ENCODE results near the gene KRTAP5-9.

Gene KRTAP5-9

GRCh38 chr11:71545405-71545966 lies 2.7 kb upstream of the KRTAP5-9 start:
- H3K27me3 ChIP-seq (ENCODE audit: control insufficient read depth, low read length): peaks cover 30% of the 10 kb centered on the region
- H3K4me2 ChIP-seq (ENCODE audit: low read length): no peak overlapping the region
- no peak overlapping the region for H3K27ac ChIP-seq (ENCODE audit: low read depth, low read length)
- H3K79me2 ChIP-seq (ENCODE audit: control insufficient read depth, low read length): no peaks in the 10 kb centered on the region
- H3K36me3 ChIP-seq (ENCODE audit: control insufficient read depth, low read length): no peaks in the 10 kb centered on the region
- no peak overlapping the region for H3K4me3 ChIP-seq (ENCODE audit: low read length)
- no peaks in the 10 kb centered on the region for H3K4me1 ChIP-seq (ENCODE audit: control insufficient read depth, low read length)
- no peaks in the 10 kb centered on the region for H3F3A ChIP-seq (ENCODE audit: control insufficient read depth, insufficient read depth)
- H4K20me1 ChIP-seq (ENCODE audit: control insufficient read depth, insufficient read depth, low read depth, low read length): no peaks in the 10 kb centered on the region
- peaks cover 3% of the 10 kb centered on the region for H3K9me3 ChIP-seq (ENCODE audit: control insufficient read depth, insufficient read depth, low read length)
- no peaks in the 10 kb centered on the region for H3K9me2 ChIP-seq (replicated peaks; ENCODE audit: control insufficient read depth, low read length)
- no peak for TF ChIP-seq CTCF (IDR thresholded peaks at IDR 0.05; ENCODE audit: low read depth, low read length, poor library complexity, severe bottlenecking)
- no peak for TF ChIP-seq EZH2phosphoT487 (IDR thresholded peaks at IDR 0.05; ENCODE audit: borderline replicate concordance, low read length)

- H3K36me3 ChIP-seq (ENCODE audit: control insufficient read depth, low read length): no peaks in the 10 kb centered on the region
- H3K4me2 ChIP-seq (ENCODE audit: low read length): no peak overlapping the region
- TF ChIP-seq CTCF (IDR thresholded peaks at IDR 0.05; ENCODE audit: low read depth, low read length, poor library complexity, severe bottlenecking) (no peak), EZH2phosphoT487 (IDR thresholded peaks at IDR 0.05; ENCODE audit: borderline replicate concordance, low read length) (no peak)
These were observed 514 bp downstream of the KRTAP5-9 start for GRCh38 chr11:71548716-71549151.

GRCh38 chr11:71551711-71552110 lies 3.5 kb downstream of the KRTAP5-9 start:
- H3K4me1 ChIP-seq (ENCODE audit: control insufficient read depth, low read length): no peaks in the 10 kb centered on the region
- H3F3A ChIP-seq (ENCODE audit: control insufficient read depth, insufficient read depth): no peaks in the 10 kb centered on the region
- no peaks in the 10 kb centered on the region for H3K79me2 ChIP-seq (ENCODE audit: control insufficient read depth, low read length)
- H3K27ac ChIP-seq (ENCODE audit: low read depth, low read length): no peak overlapping the region
- H3K4me3 ChIP-seq (ENCODE audit: low read length): no peak overlapping the region
- no peaks in the 10 kb centered on the region for H4K20me1 ChIP-seq (ENCODE audit: control insufficient read depth, insufficient read depth, low read depth, low read length)
- no peak for TF ChIP-seq CTCF (IDR thresholded peaks at IDR 0.05; ENCODE audit: low read depth, low read length, poor library complexity, severe bottlenecking)
- no peak for TF ChIP-seq EZH2phosphoT487 (IDR thresholded peaks at IDR 0.05; ENCODE audit: borderline replicate concordance, low read length)
- no peaks in the 10 kb centered on the region for H3K9me2 ChIP-seq (replicated peaks; ENCODE audit: control insufficient read depth, low read length)
- H3K4me2 ChIP-seq (ENCODE audit: low read length): no peak overlapping the region
- no peaks in the 10 kb centered on the region for H3K36me3 ChIP-seq (ENCODE audit: control insufficient read depth, low read length)
- H3K27me3 ChIP-seq (ENCODE audit: control insufficient read depth, low read length): peaks cover 32% of the 10 kb centered on the region
- H3K9me3 ChIP-seq (ENCODE audit: control insufficient read depth, insufficient read depth, low read length): no peaks in the 10 kb centered on the region

More at GRCh38 chr11:71548716-71549151, 514 bp downstream of the KRTAP5-9 start:
- Histone ChIP-seq H3K27ac (ENCODE audit: low read depth, low read length) (no peak overlapping the region), H3K4me1 (ENCODE audit: control insufficient read depth, low read length) (no peaks in the 10 kb centered on the region), H3K9me2 (replicated peaks; ENCODE audit: control insufficient read depth, low read length) (no peaks in the 10 kb centered on the region), H3K79me2 (ENCODE audit: control insufficient read depth, low read length) (no peaks in the 10 kb centered on the region), H3K9me3 (ENCODE audit: control insufficient read depth, insufficient read depth, low read length) (no peaks in the 10 kb centered on the region; the same call in 1 of the 2 replicates), H3K27me3 (ENCODE audit: control insufficient read depth, low read length) (peaks cover 29% of the 10 kb centered on the region), H3F3A (ENCODE audit: control insufficient read depth, insufficient read depth) (no peaks in the 10 kb centered on the region), H4K20me1 (ENCODE audit: control insufficient read depth, insufficient read depth, low read depth, low read length) (no peaks in the 10 kb centered on the region), H3K4me3 (ENCODE audit: low read length) (no peak overlapping the region)
